Epidermal melanocyte (primary cell): Measurements from ENCODE around the gene DAP.

Source experiments
- DNase-seq: peaks from one replicate; pipeline ENCODE4 v3.0.0; 2011; ENCODE audit warnings: low spot score; ENCODE audit not compliant: insufficient read length

DAP gene

DNA sequence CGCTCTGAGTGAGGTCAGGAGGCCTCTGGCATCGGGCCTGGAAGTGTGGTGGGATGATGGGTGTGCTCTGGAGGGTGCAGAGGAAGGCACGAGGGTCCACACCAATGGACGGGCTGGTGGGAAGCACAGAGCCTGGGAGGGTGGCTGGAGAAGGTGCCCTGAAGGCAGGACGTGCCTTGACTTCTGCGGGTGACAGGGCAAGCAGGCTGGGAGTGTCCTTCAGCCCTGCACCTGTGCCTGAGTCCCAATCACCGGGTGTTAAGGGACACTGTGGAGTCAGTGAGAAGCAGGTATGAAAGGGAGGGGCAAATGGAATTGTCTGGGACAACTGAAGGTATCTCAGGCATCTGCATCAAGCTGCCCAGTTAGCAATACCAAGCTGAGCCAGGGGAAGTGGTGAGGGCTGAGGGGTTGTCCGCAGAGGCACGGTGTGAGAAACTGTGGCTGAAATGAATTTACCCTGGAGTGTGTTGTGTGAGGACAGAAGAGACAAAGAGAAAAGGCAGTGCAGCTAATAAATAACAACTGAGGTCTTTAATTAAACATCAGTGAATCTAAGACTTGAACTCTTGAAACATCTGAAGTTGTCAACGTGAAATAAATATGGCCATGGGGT lies 50.4 kb downstream of the DAP start:
- DNase-seq = no peak

- no peak for DNase-seq
Observed at GRCh38 chr5:10709933-10710332, 51.1 kb downstream of the DAP start.

DNA sequence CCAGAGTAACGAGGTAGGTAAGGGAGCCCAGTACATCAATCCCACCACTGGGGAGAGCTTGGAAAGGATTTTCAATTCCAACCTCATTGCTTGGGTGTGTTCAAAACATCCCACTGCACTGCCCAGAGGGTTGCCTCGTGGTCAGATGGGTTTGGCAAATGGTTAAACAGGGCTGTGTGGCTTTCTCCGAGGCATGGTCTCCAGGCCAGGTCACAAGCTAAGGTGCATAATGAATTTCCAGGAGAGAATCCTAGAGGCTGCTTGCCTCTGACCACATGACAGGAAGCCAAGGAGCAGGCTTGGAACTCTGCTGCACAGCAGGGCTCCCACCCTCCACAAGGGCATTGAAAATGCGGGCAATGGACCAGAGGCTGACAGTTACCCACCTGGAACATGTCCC lies 51.6 kb downstream of the DAP start:
- no peak for DNase-seq

DNA sequence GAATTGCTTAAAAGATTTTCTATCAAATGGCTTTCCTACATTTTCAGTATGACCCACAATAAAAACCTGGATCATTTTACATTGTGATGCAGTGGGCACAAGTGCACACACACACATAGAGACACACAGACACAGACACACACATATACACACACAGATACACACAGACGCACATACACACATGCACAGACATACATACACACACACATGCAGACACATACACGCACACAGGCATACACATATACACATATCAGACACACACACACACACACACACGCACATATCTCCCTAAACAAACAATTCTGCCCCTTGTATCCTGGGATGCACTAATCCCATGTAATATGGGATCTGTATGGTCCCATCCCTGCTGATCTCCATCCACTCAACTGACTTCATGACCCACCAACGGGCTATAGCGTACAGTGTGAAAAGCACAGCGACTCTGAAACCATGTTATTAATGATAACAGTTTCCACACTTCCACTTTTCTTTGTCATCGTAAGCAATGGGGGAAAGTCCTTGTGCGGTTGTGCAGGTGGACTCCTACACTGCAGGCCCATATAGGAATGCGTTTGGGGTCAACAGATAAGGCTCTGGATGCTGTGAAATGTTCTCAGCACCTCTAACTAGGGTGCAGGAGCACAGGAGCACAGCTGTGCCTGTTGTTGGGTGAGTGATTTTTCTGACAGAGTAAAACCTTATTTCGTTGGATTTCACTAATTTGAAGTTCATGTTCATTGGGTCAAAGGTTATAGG lies 52.7 kb downstream of the DAP start:
- DNase-seq = no peak

DNA sequence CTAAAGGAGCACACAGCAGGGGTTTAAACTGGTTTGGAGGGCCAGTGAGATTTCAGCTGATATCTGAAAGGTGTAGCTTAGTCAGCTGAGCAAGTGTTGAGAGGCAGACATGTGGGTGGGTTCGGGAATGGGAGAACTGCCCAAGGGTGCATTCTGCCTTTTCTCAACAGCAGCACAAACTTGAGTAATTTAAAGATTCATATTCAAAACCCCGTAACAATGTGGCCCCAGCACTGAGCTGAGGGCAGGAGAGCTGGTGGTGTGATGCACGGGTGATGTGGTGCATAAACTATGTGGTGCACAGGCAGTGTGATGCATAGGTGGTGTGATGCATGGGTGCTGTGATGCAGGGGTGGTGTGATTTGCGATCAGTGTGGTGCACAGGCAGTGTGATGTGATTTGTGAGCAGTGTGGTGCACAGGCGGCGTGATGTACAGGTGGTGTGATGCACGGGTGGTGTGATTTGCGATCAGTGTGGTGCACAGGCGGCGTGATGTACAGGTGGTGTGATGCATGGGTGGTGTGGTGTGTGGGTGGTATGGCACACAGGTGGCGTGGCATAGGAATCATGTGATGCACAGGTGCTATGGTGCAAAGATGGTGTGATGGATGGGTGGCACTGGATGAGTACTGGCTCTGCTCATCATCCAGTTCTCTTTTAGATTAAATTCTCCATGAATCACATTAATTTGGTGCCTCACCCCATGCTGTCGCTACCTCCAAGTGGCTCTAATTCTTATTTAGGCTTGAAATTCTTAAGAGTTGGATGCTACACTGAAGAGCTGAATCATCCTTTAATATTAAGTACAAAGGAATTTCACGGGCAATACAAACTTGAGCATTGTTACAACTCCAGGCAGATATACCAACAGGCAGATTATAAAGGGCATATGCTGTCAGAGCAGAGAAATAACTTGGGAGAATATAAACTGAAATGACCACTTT lies 53.6 kb downstream of the DAP start:
- no peak for DNase-seq

- DNase-seq = no peak
Observed at GRCh38 chr5:10706326-10706725, 54.7 kb downstream of the DAP start.

DNA sequence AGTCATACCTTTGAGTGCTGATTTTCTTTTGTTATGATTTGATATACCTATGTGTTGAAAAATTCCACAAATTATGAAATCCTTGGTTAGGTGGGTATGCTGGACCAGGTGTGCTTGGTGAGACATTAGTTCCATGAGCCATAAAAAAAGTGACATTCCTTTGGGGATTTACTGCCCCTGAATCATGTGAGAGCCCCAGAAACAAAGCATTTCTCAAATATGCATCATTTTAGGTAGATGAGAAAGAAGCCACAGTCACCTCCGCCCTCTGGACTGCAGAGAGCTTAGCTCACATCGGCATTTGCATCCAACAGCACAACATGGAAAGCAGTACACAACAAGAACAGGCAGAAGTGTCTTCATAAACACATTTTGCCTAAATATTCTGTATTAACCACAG lies 55.3 kb downstream of the DAP start:
- no peak for DNase-seq

DNA sequence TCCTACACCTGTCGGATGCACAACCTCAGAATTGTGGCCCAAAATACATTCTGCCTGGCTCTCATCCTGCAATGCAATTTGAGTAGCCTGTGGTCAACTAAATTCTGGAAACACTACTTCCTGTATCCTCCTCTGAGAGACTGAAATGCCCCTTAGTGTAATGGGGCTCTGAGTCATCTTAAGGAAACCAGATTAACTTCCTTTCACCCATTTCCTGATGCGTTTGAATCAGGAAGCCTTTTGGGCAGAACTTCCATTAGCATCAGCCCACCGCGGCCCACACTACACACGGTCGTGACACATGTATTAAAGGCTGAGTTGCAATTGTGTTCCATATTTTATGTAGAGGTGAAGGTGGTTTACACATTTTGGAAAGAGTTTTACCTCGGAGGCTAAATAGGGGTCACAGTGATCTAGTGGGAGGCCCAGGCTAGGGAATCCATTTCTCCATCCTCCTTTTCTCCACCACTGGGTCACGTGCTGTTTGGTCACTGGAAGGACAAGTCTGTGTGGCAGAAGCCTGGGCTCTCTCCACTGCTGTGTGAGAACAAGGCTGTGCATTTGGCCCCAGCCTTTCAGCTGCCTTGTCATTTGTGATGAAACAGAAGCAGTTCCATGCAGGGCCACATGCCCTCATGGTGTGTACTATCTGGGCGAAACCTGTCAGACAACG lies 55.9 kb downstream of the DAP start:
- peak; percentile 48 for DNase-seq

DNA sequence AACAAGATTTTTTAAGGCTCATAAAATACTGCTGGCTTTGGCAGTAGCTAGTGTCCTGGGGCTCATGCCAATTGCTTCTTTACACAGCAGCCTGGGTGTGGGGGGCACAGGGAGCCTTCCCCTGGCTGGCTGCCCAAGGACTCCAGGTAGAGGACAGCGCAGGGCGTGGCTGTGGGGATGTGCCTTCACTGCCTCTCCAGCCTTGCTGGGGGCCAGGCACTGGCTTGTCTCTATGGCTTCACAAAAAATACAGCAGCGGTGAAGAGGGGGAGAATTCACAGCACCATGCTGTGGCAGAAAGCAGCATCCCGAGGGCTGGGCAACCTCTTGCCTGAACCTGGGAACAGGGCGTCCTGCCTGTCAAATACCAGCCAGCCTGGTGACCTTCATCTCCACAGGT lies 57.4 kb downstream of the DAP start:
- DNase-seq = no peak

GRCh38 chr5:10702911-10703491 lies 58.0 kb downstream of the DAP start:
- no peak for DNase-seq

DNA sequence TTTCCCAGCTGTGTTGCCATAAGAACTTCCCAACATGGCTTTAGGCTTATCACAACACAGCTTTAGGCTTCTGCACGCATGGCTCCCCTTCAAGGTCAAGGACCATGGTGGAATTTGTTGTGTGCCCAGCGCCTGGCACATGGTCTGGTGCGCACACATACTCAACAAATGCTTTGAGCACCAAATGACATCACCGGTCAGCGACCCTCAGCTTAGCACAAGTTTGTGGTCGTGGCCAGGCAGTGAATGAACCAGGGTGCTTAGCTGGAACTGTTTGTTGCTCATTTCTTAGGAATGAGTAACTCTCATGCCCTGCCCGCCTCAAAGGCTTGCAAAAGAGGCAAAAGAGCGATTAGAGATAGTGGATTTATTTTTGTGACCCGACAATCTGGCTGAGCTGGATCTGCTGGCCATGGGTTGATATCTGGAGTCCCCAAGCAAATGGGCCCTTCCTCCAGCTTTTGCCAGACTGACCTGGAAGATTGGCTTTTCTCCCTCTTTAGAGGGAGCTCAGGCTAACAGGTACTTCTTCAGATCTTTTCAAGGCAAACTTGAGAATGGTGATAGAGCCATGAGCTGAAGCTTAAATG lies 58.9 kb downstream of the DAP start:
- DNase-seq = no peak

- no peak for DNase-seq
Observed at GRCh38 chr5:10701567-10702039, 59.4 kb downstream of the DAP start.

- no peak for DNase-seq
Observed at GRCh38 chr5:10700516-10700915, 60.5 kb downstream of the DAP start.

DNA sequence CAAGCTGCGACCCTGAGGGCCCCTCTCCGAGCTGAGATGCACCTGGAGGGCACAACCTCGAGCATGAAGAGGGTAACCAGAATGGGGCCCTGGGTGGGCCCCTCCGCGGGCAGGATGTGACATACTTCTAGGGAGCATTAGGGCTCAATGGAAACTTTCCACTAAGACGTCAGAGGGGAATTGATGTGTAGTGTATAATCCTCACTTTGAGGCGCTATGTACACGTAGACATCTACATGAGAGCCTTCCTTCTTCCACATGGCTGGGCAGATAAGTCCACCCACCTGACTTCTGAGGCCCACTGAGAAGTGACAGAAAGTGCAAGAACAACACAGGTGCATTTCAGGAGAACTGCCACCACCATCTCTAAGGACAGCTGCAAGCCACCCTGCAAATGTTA lies 61.0 kb downstream of the DAP start:
- DNase-seq = no peak

DNA sequence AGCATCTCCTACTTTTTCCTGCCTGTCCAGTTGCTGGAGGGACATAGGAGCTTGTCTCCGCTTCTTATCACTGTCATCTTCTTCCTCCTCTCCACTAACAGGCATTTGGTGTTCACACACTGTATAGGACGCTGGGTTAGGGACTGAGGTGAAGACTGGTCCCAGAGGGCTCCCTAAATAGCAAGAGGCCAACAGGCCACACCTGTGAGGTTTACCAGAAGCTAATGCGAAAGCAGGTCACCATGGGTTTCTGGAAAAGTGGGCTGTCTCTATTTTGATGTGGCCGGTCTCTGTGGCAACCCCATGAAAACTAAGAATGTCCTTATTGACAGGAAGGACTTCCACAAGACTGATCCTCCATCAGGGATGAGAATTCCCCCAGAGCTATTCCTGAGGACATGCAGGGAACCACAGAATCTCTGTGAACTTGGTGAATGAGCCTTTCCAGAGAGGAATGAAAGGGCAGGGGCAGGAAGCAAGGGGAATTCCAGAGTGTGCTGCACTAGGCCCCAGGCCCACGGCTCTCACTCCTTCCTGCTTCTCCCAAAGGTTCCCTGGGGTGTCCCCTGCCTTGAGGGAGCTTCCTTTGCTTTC lies 61.7 kb downstream of the DAP start:
- no peak for DNase-seq

DNA sequence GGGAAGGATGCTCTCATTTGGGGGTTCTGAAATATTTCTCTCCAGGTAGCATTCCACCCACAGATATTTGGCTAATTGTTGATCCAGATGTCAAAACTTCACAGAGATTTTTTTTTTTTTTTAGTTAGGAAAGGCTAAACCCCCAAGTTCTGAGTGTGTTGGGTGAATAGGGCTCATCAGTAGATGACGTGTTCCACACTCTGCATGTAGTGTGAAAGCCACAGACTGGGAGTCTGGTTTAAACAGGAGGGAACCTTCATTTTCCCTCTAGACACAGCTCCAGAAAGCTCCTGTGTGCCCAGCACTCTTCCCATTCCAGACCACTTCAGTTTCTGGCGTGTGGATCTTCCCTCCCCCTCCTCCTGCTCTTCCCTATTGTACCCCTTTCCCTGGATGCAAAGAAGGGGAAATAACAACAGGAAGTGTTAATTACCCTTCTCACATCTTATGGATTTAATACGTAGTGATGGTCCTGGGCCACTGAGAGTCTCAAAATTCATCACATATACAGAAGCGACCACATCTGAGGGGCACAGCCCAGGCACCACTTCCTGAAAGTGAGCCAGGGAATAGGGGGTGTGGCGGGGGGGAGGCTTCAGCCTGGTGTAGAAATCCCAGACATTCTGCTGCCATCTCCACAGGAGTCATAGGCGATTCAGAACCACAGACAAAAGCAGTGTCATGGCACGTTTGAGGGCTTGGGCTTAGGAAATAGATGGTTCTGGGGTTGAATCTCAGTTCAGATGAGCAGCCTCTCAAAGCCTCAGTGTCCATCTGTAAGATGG lies 65.1 kb downstream of the DAP start:
- DNase-seq = no peak

DNA sequence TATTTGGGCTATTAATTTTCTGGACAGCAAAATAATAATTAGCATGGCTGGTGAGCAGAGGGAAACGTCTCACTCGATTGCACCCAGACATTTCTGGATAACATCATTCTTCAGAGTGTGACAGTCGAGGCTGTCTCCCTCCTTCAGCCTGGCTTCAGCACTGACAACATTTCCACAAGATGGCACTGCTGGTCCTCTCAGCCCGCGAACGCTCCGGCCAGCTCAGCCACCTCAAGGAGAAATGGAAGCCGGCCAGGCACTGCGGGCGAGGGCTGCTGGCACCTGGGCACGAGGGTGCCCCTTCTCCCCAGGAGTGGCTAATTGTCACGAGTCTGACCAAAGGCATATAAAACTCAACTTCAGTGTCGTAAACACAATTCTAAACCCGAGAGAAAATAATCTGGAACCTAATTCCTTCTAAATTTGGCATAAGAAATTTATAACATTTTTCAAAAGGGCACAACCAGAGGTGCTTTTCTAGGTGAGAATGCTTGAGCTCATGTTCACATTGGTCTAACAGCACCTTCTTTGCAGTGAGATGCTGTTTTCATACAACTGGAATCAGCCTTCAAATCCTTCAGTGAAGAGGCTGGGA lies 65.9 kb downstream of the DAP start:
- DNase-seq = peak; percentile 63

GRCh38 chr5:10691826-10692785 lies 68.9 kb downstream of the DAP start:
- DNase-seq = no peak
